ENCODE data around the gene DUSP22.

DUSP22 gene

GRCh38 chr6:347232-347631 lies 54.9 kb downstream of the DUSP22 start:
- H3K9me3 ChIP-seq, result no peaks in the 10 kb centered on the region

DNA sequence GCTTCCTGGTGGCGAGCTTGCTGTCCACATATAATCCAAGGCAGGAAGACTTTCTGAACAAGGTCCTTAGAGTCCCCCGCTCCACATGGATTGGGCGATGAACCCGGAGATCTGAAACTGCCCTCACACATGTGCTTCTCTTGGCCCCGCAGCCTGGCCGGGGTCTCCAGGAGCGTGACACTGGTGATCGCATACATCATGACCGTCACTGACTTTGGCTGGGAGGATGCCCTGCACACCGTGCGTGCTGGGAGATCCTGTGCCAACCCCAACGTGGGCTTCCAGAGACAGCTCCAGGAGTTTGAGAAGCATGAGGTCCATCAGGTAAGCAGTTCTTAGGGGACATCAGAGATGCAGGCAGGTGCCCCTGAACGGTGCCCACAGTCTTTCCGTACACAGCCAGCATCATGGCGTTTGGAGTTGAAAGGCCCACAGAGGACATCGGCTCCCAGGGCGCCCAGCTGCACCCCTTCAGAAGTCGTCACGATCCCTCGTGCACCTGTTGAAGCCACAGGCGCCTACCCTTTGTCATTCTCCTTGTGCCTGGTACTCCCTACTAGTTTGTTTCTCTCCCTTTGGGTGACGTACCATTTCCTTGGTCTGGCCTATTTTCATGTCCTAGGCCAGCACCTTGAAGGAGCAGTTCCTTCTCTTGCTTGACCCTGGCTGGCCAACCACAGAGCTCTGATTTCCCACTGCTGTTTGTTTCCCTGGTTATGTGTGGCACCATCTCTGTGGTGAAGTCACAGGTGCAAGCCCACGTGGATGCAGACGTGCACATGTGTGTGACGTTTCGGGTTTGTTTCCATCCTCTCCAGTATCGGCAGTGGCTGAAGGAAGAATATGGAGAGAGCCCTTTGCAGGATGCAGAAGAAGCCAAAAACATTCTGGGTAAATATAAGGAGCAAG lies 55.9 kb downstream of the DUSP22 start:
- Histone ChIP-seq H3K27ac (no peak overlapping the region), H3K4me3 (ENCODE audit: low read depth in 1 of 2, low read length in 1 of 2) (no peak overlapping the region), H3K9me3 (no peaks in the 10 kb centered on the region), H3K4me1 (ENCODE audit: control insufficient read depth in 1 of 2, insufficient read depth in 1 of 2, low read depth in 1 of 2, low read length in 1 of 2) (no peaks in the 10 kb centered on the region), H3K27me3 (no peaks in the 10 kb centered on the region), H3K36me3 (peaks cover 51% of the 10 kb centered on the region)
- no peak for TF ChIP-seq CTCF (IDR thresholded peaks at IDR 0.05)

More at GRCh38 chr6:347232-347631, 54.9 kb downstream of the DUSP22 start:
- no peak for TF ChIP-seq CTCF (IDR thresholded peaks at IDR 0.05)
- H3K27ac ChIP-seq, result no peak overlapping the region
- no peaks in the 10 kb centered on the region for H3K27me3 ChIP-seq
- H3K4me3 ChIP-seq (ENCODE audit: low read depth in 1 of 2, low read length in 1 of 2), result no peak overlapping the region
- H3K4me1 ChIP-seq (ENCODE audit: control insufficient read depth in 1 of 2, insufficient read depth in 1 of 2, low read depth in 1 of 2, low read length in 1 of 2), result no peaks in the 10 kb centered on the region
- peaks cover 47% of the 10 kb centered on the region for H3K36me3 ChIP-seq

- no peak for TF ChIP-seq CTCF (IDR thresholded peaks at IDR 0.05)
- Histone ChIP-seq H3K27ac (no peak overlapping the region), H3K9me3 (no peaks in the 10 kb centered on the region), H3K4me1 (ENCODE audit: control insufficient read depth in 1 of 2, insufficient read depth in 1 of 2, low read depth in 1 of 2, low read length in 1 of 2) (no peaks in the 10 kb centered on the region), H3K36me3 (peaks cover 51% of the 10 kb centered on the region), H3K27me3 (no peaks in the 10 kb centered on the region), H3K4me3 (ENCODE audit: low read depth in 1 of 2, low read length in 1 of 2) (no peak overlapping the region)
Measured at GRCh38 chr6:348860-349396, 56.6 kb downstream of the DUSP22 start.

DNA sequence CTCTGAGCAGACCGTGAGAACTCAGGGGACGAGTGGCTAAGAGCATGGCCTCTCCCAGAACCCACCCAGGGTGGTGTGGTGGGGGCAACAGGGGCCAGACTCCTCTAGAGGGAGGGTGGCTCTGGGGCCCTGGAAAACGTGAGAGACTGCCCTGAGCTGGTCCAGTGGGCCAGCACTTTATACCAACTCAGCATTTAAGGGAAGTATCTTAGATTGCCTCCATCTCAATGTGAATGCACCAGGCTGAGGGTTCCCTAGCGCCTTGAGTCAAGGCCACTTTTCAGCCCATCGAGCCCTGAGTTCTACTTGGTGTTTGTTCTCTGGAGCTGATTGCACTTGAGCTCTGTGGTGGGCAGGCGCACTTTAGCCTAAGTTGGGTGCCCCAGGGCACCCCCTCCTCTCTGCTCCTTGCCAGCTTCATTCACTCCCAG lies 57.2 kb downstream of the DUSP22 start:
- H3K36me3 ChIP-seq, result peaks cover 51% of the 10 kb centered on the region
- no peaks in the 10 kb centered on the region for H3K27me3 ChIP-seq
- no peaks in the 10 kb centered on the region for H3K9me3 ChIP-seq
- no peak for TF ChIP-seq CTCF (IDR thresholded peaks at IDR 0.05)
- no peak overlapping the region for H3K4me3 ChIP-seq (ENCODE audit: low read depth in 1 of 2, low read length in 1 of 2)
- H3K4me1 ChIP-seq (ENCODE audit: control insufficient read depth in 1 of 2, insufficient read depth in 1 of 2, low read depth in 1 of 2, low read length in 1 of 2), result no peaks in the 10 kb centered on the region
- H3K27ac ChIP-seq, result no peak overlapping the region

GRCh38 chr6:350371-350770 lies 58.1 kb downstream of the DUSP22 start:
- Histone ChIP-seq H3K4me1 (ENCODE audit: control insufficient read depth in 1 of 2, insufficient read depth in 1 of 2, low read depth in 1 of 2, low read length in 1 of 2) (no peaks in the 10 kb centered on the region), H3K9me3 (no peaks in the 10 kb centered on the region), H3K27me3 (no peaks in the 10 kb centered on the region), H3K36me3 (peaks cover 51% of the 10 kb centered on the region), H3K27ac (no peak overlapping the region), H3K4me3 (ENCODE audit: low read depth in 1 of 2, low read length in 1 of 2) (no peak overlapping the region)
- no peak for TF ChIP-seq CTCF (IDR thresholded peaks at IDR 0.05)
